Measurements from ENCODE around the gene ACBD4. TPM values are rescaled to one million over a fixed set of nuclear protein-coding genes. Genes with fewer than 3 reads are reported as not detected.

ACBD4 gene
- total RNA-seq, 1 donor from 2014 or later: 12.5 TPM

DNA sequence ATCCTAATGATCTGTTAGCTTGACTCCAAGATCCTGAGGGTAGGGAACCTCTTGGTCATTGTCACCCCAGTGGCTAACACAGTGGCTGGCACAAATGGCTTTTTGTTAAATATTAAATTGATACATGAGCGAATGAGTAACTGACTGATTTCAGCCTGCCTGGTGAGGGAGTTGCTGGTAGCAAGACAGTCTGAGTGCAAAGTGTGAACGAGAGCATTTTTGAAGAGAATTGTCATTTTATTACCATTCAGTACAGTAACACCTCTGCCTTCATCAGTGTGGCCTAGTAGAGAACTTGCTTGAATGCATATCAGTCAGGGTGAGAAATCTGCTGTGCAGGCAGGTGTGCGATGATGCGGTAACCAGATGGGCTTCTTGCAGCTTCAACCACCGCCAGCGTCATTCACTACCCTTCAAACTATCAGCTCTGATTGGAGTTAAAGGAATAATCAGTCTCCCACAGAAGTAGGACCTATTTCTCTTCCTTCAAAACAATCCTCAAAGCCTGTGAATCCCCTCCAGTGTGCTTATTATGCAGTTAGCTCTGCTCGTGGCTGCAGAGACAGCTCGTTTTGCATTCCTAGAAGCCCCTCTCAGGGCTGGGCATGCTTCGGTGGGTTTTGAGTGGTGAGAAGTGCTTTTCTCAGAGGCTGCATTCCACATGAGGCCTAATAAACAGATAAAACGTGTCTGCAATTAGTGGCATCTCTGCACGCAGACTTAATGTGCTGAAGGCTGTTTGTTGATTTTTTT lies 55.2 kb downstream of the ACBD4 start:
- no peak for DNase-seq (ENCODE audit: low spot score)
- Mint-ChIP-seq H3K27ac (no peak overlapping the region), H3K4me1 (ENCODE audit: low read depth) (no peaks in the 10 kb centered on the region), H3K27me3 (ENCODE audit: insufficient read depth) (peaks cover 7% of the 10 kb centered on the region), H3K4me3 (no peak overlapping the region), H3K36me3 (ENCODE audit: low read depth) (no peaks in the 10 kb centered on the region), H3K9me3 (no peaks in the 10 kb centered on the region)
- intact Hi-C loops (cut with micrococcal nuclease): no loop called here

Other genes with a start within 250 kb of the ACBD4 start
- gene EFTUD2, start 236.2 kb upstream of the ACBD4 start, total RNA-seq: 206 and 219 TPM in 2 replicates
- not detected in 2 replicates for gene GFAP, start 220.2 kb upstream of the ACBD4 start, total RNA-seq
- 41.4 and 42.8 TPM in 2 replicates for gene KIF18B, start 187.9 kb upstream of the ACBD4 start, total RNA-seq
- 0.39 and 0.54 TPM in 2 replicates for gene C1QL1, start 167.4 kb upstream of the ACBD4 start, total RNA-seq
- 24.0 and 24.9 TPM in 2 replicates for gene DCAKD, start 84.1 kb upstream of the ACBD4 start, total RNA-seq
- gene NMT1, start 74.4 kb upstream of the ACBD4 start, total RNA-seq: 168 and 173 TPM in 2 replicates
- gene PLCD3, start 3.2 kb upstream of the ACBD4 start, total RNA-seq: 2.4 and 4.3 TPM in 2 replicates
- 65.9 and 67.9 TPM in 2 replicates for gene HEXIM1, start 12.8 kb downstream of the ACBD4 start, total RNA-seq
- gene HEXIM2, start 26.2 kb downstream of the ACBD4 start, total RNA-seq: 6.7 and 7.1 TPM in 2 replicates
- 363 and 374 TPM in 2 replicates for gene FMNL1, start 86.2 kb downstream of the ACBD4 start, total RNA-seq
- 0.44 and 0.56 TPM in 2 replicates for gene SPATA32, start 126.4 kb downstream of the ACBD4 start, total RNA-seq
- gene MAP3K14, start 181.3 kb downstream of the ACBD4 start, total RNA-seq: 64.4 and 64.7 TPM in 2 replicates

Measured in activated T-helper 1 cell treated with anti-CD3 and anti-CD28 coated beads, Interleukin-12 subunit alpha, Interleukin-12 subunit beta, Interleukin-2, Interleukin-4 antibody, amounts not matched to agents 30 ng/mL and 10 ng/mL and 1 ng/mL, durations not matched to agents 14 hours and 24 hours and 36 hours (primary cell).